ENCODE data around the gene PKD2L1.

Gene PKD2L1

GRCh38 chr10:100372415-100373297 is 42.6 kb upstream of the PKD2L1 start:
- TF ChIP-seq CTCF (IDR thresholded peaks at IDR 0.05; ENCODE audit: control extremely low read depth, extremely low read depth, low read depth, missing control alignments), result no peak
- no peak for DNase-seq (ENCODE audit: extremely low spot score)
- ChIA-PET POLR2A (interaction anchor here (0.5 to 1.2 kb wide), 7 partner anchors 9 to 367 kb away, joined by 3 to 10 read pairs (median 3); no protein-coding TSS in a partner anchor), CTCF (interaction anchor here (1.0 to 2.6 kb wide), 7 partner anchors 15 to 110 kb away, joined by 3 to 9 read pairs (median 4); partner anchors contain the start of gene PKD2L1)

DNA sequence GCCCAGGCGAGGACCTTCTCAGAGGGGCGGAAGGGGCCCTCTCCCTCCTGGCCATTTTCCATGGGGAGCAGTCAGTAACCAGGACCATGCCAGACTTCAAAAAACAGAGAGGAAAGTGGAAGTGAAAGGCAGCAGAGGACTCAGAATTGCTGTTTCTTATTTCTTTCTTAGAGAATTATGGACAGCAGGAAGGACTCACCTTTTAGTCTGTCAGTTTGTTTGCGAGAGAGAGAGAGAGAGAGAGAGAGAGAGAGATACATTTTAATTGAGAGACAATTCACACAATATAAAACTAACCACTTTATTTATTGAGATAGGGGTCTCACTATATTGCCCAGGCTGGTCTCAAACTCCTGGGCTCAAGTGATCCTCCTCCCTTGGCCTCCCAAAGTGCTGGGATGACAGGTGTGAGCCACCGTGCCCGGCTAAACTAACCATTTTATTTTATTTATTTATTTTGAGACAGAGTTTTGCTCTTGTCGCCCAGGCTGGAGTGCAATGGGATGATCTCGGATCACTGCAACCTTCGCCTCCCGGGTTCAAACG is 41.5 kb upstream of the PKD2L1 start:
- POLR2A ChIA-PET, result interaction anchor here (1.0 kb wide), 1 partner anchor 23 kb away, joined by 5 read pairs; no protein-coding TSS in a partner anchor
- CTCF ChIA-PET, result interaction anchor here (1.0 to 1.9 kb wide), 5 partner anchors 23 to 34 kb away, joined by 4 to 11 read pairs (median 6); no protein-coding TSS in a partner anchor
- no peak for TF ChIP-seq CTCF (IDR thresholded peaks at IDR 0.05; ENCODE audit: control extremely low read depth, extremely low read depth, low read depth, missing control alignments)
- peak; percentile 28 for DNase-seq (ENCODE audit: extremely low spot score)

- DNase-seq (ENCODE audit: extremely low spot score), result peak; percentile 54
- ChIA-PET CTCF (interaction anchor here (0.7 to 2.0 kb wide), 9 partner anchors 11 to 62 kb away, joined by 3 to 11 read pairs (median 6); no protein-coding TSS in a partner anchor), POLR2A (interaction anchor here (0.7 to 1.0 kb wide), 2 partner anchors 22 to 24 kb away, joined by 3 to 5 read pairs; no protein-coding TSS in a partner anchor)
- TF ChIP-seq CTCF (IDR thresholded peaks at IDR 0.05; ENCODE audit: control extremely low read depth, extremely low read depth, low read depth, missing control alignments), result no peak
Measured at GRCh38 chr10:100370714-100371481, 40.9 kb upstream of the PKD2L1 start.

- DNase-seq (ENCODE audit: extremely low spot score), result no peak
- ChIA-PET POLR2A (no interaction called here), CTCF (interaction anchor here (0.9 to 1.5 kb wide), 2 partner anchors 65 to 114 kb away, joined by 3 read pairs; no protein-coding TSS in a partner anchor)
- TF ChIP-seq CTCF (IDR thresholded peaks at IDR 0.05; ENCODE audit: control extremely low read depth, extremely low read depth, low read depth, missing control alignments), result no peak
Measured at GRCh38 chr10:100368721-100369120, 38.7 kb upstream of the PKD2L1 start.

DNA sequence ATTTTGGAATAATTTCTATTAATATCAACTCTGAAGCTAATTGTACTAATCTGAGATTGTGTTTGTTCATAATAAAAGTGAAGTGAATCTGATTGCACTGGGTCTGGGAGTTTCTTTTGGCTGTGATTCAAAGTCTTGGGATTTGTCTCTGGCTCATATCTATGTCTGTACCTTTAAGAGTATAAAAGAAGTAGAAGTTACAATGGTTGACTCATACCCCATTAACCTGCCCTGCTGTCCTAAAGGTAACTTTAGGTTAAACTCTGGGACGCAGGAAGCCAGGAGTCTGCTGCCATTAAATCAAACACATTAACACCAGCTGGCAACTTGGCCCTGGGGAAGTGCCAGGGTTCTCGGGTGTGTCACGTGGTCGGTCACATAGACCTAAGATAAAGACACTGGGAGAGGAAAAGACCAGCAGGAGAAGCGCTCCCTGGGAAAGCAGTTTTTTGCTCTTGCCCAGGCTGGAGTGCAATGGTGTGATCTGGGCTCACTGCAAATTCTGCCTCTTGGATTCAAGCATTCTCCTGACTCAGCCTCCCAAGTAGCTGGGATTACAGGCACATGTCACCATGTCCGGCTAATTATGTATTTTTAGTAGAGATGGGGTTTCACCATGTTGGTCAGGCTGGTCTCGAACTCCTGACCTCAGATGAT is 34.8 kb upstream of the PKD2L1 start:
- DNase-seq (ENCODE audit: extremely low spot score), result no peak
- no peak for TF ChIP-seq CTCF (IDR thresholded peaks at IDR 0.05; ENCODE audit: control extremely low read depth, extremely low read depth, low read depth, missing control alignments)
- ChIA-PET POLR2A (no interaction called here), CTCF (interaction anchor here (1.4 to 2.2 kb wide), 4 partner anchors 13 to 154 kb away, joined by 3 to 6 read pairs (median 3); no protein-coding TSS in a partner anchor)
